Measurements from ENCODE around the gene SLMAP. TPM values are rescaled to one million over a fixed set of nuclear protein-coding genes. Genes with fewer than 3 reads are reported as not detected.

Gene SLMAP
- total RNA-seq, 3 donors from 2014 or later (not counting 1 experiment from before 2014, with no cell fraction given), result 79.4 to 98.6 (median 89.0) TPM

GRCh38 chr3:57726397-57726796, 29.7 kb upstream of the SLMAP start:
- Histone ChIP-seq H3K27ac (ENCODE audit: low read length) (no peak overlapping the region), H3K4me1 (ENCODE audit: control insufficient read depth, insufficient read depth, low read length) (no peaks in the 10 kb centered on the region), H3K27me3 (ENCODE audit: control insufficient read depth, insufficient read depth, low read length) (no peaks in the 10 kb centered on the region), H3K4me3 (ENCODE audit: low read length) (no peak overlapping the region), H3K9me3 (ENCODE audit: control insufficient read depth, insufficient read depth, low read length) (no peaks in the 10 kb centered on the region), H3K36me3 (ENCODE audit: control insufficient read depth, insufficient read depth, low read length) (no peaks in the 10 kb centered on the region)
- Mint-ChIP-seq H3K27me3 (ENCODE audit: low read depth in 2 of 2) (no peaks in the 10 kb centered on the region), H3K4me3 (no peak overlapping the region), H3K36me3 (no peaks in the 10 kb centered on the region), H3K27ac (no peak overlapping the region), H3K9me3 (no peaks in the 10 kb centered on the region), H3K4me1 (peaks cover 2 to 5% of the 10 kb centered on the region in 2 donors)
- DNase-seq, result no peak
- ATAC-seq, result no peak
- intact Hi-C loops (cut with micrococcal nuclease), result no loop called here
- TF ChIP-seq CTCF (IDR thresholded peaks at IDR 0.05), result no peak

GRCh38 chr3:57727106-57727505, 29.0 kb upstream of the SLMAP start:
- Histone ChIP-seq H3K9me3 (ENCODE audit: control insufficient read depth, insufficient read depth, low read length) (no peaks in the 10 kb centered on the region), H3K27me3 (ENCODE audit: control insufficient read depth, insufficient read depth, low read length) (no peaks in the 10 kb centered on the region), H3K4me1 (ENCODE audit: control insufficient read depth, insufficient read depth, low read length) (no peaks in the 10 kb centered on the region), H3K36me3 (ENCODE audit: control insufficient read depth, insufficient read depth, low read length) (no peaks in the 10 kb centered on the region), H3K4me3 (ENCODE audit: low read length) (no peak overlapping the region), H3K27ac (ENCODE audit: low read length) (no peak overlapping the region)
- WGBS (ENCODE audit: insufficient coverage), result 95% methylated on average over 4 of the region's 5 CpGs
- DNase-seq (no peak), ATAC-seq (no peak)
- H3K36me3 Mint-ChIP-seq, result no peaks in the 10 kb centered on the region
- H3K9me3 Mint-ChIP-seq, result no peaks in the 10 kb centered on the region
- H3K4me1 Mint-ChIP-seq, result peaks cover 5 to 6% of the 10 kb centered on the region in 2 donors
- no peak overlapping the region for H3K4me3 Mint-ChIP-seq
- peaks cover 0 to 4% of the 10 kb centered on the region in 2 donors for H3K27me3 Mint-ChIP-seq (ENCODE audit: low read depth in 2 of 2)
- no peak overlapping the region for H3K27ac Mint-ChIP-seq
- intact Hi-C loops (cut with micrococcal nuclease), result no loop called here
- no peak for TF ChIP-seq CTCF (IDR thresholded peaks at IDR 0.05)

- DNase-seq (no peak), ATAC-seq (no peak)
- no peaks in the 10 kb centered on the region for H3K9me3 ChIP-seq (ENCODE audit: control insufficient read depth, insufficient read depth, low read length)
- Mint-ChIP-seq H3K4me1 (peaks cover 5 to 6% of the 10 kb centered on the region in 2 donors), H3K9me3 (no peaks in the 10 kb centered on the region), H3K36me3 (no peaks in the 10 kb centered on the region), H3K27ac (no peak overlapping the region), H3K27me3 (ENCODE audit: low read depth in 2 of 2) (peaks cover 0 to 4% of the 10 kb centered on the region in 2 donors), H3K4me3 (no peak overlapping the region)
- intact Hi-C loops (cut with micrococcal nuclease), result no loop called here
- no peaks in the 10 kb centered on the region for H3K36me3 ChIP-seq (ENCODE audit: control insufficient read depth, insufficient read depth, low read length)
- TF ChIP-seq CTCF (IDR thresholded peaks at IDR 0.05), result no peak
- no peak overlapping the region for H3K27ac ChIP-seq (ENCODE audit: low read length)
- WGBS (ENCODE audit: insufficient coverage), result 92% methylated on average over 11 of the region's 11 CpGs
- no peak overlapping the region for H3K4me3 ChIP-seq (ENCODE audit: low read length)
- no peaks in the 10 kb centered on the region for H3K4me1 ChIP-seq (ENCODE audit: control insufficient read depth, insufficient read depth, low read length)
- H3K27me3 ChIP-seq (ENCODE audit: control insufficient read depth, insufficient read depth, low read length), result no peaks in the 10 kb centered on the region
These were observed 26.6 kb upstream of the SLMAP start for GRCh38 chr3:57729334-57730045.

GRCh38 chr3:57730682-57731081, 25.4 kb upstream of the SLMAP start:
- H3K27me3 Mint-ChIP-seq (ENCODE audit: low read depth in 2 of 2), result peaks cover 0 to 4% of the 10 kb centered on the region in 2 donors
- WGBS (ENCODE audit: insufficient coverage), result 100% methylated on average over 1 of the region's 3 CpGs
- Histone ChIP-seq H3K27ac (ENCODE audit: low read length) (no peak overlapping the region), H3K4me1 (ENCODE audit: control insufficient read depth, insufficient read depth, low read length) (no peaks in the 10 kb centered on the region), H3K4me3 (ENCODE audit: low read length) (no peak overlapping the region), H3K9me3 (ENCODE audit: control insufficient read depth, insufficient read depth, low read length) (no peaks in the 10 kb centered on the region), H3K27me3 (ENCODE audit: control insufficient read depth, insufficient read depth, low read length) (no peaks in the 10 kb centered on the region), H3K36me3 (ENCODE audit: control insufficient read depth, insufficient read depth, low read length) (no peaks in the 10 kb centered on the region)
- no peak overlapping the region for H3K27ac Mint-ChIP-seq
- DNase-seq (no peak), ATAC-seq (no peak)
- TF ChIP-seq CTCF (IDR thresholded peaks at IDR 0.05), result no peak
- H3K4me3 Mint-ChIP-seq, result no peak overlapping the region
- no peaks in the 10 kb centered on the region for H3K9me3 Mint-ChIP-seq
- intact Hi-C loops (cut with micrococcal nuclease), result no loop called here
- no peaks in the 10 kb centered on the region for H3K36me3 Mint-ChIP-seq
- peaks cover 5 to 6% of the 10 kb centered on the region in 2 donors for H3K4me1 Mint-ChIP-seq
